HL-60 (cell line): ENCODE measurements around the gene EPB41L4B.

Experiments
- DNase-seq, 2 experiments: peaks; one replicate each; pipeline ENCODE4 v3.0.0-alpha.2; 2010 to 2020; ENCODE audit warnings: low read depth in 1 of 2, low spot score in 1 of 2
- H3K27ac ChIP-seq: fragments of 250-450 bp; sonication (Bioruptor Pico); replicated peaks from 2 replicates; pipeline ENCODE4 v1.5.1; 2020; ENCODE audit warnings: mild to moderate bottlenecking, moderate library complexity
- H3K27me3 ChIP-seq: fragments of 250-450 bp; sonication (Bioruptor Pico); 2 replicates; pipeline ENCODE4 v1.5.1; 2021; ENCODE audit warnings: mild to moderate bottlenecking, moderate library complexity; ENCODE audit not compliant: insufficient read depth, poor library complexity, severe bottlenecking
- H3K4me3 ChIP-seq: replicated peaks from 2 replicates; pipeline ENCODE4 v1.5.1; 2011; ENCODE audit warnings: mild to moderate bottlenecking, control low read depth, low read length; ENCODE audit not compliant: insufficient read depth
- GABPA ChIP-seq: IDR thresholded peaks from 2 replicates; pipeline ENCODE4 v1.6.1; 2012; ENCODE audit warnings: low read depth
- POLR2AphosphoS5 ChIP-seq: IDR thresholded peaks from 2 replicates; pipeline ENCODE4 v1.6.1; 2012; ENCODE audit warnings: low read depth
- SPI1 ChIP-seq: IDR thresholded peaks from 2 replicates; pipeline ENCODE4 v1.6.1; 2012; ENCODE audit warnings: low read depth, mild to moderate bottlenecking, borderline replicate concordance
- TF ChIP-seq, protein P1 (sequence below): IDR thresholded peaks from one replicate; pipeline ENCODE4 v1.5.1; 2011; ENCODE audit warnings: low read length, control low read depth, inconsistent platforms; ENCODE audit not compliant: insufficient read depth
- TF ChIP-seq, protein P2 (sequence below): IDR thresholded peaks from 2 replicates; pipeline ENCODE4 v1.6.1; 2012; ENCODE audit warnings: low read depth; ENCODE audit not compliant: insufficient replicate concordance

Gene EPB41L4B

DNA sequence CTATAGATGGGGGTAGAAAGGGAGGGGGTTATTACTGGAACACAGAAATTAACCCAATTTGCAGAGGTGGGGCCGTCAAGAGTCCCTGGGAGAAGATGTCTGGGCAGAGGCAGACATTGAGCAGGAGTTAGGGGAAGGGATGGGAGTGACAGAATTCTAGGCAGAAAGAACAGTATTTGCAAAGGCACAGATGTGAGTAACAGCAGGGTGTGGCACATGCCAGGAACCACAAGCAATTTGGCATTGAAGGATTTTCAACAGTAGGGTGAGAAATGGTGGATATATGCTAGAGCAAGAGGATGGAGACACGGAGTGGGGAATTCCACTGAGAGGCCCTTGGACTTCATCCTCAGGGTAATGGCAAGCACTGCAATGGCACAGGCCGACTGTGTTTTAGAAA is 82.2 kb downstream of the EPB41L4B start:
- H3K4me3 ChIP-seq, result no peak overlapping the region
- H3K27ac ChIP-seq, result no peak overlapping the region
- no peak for DNase-seq
- no peak for TF ChIP-seq POLR2AphosphoS5
- TF ChIP-seq, protein P1, sequence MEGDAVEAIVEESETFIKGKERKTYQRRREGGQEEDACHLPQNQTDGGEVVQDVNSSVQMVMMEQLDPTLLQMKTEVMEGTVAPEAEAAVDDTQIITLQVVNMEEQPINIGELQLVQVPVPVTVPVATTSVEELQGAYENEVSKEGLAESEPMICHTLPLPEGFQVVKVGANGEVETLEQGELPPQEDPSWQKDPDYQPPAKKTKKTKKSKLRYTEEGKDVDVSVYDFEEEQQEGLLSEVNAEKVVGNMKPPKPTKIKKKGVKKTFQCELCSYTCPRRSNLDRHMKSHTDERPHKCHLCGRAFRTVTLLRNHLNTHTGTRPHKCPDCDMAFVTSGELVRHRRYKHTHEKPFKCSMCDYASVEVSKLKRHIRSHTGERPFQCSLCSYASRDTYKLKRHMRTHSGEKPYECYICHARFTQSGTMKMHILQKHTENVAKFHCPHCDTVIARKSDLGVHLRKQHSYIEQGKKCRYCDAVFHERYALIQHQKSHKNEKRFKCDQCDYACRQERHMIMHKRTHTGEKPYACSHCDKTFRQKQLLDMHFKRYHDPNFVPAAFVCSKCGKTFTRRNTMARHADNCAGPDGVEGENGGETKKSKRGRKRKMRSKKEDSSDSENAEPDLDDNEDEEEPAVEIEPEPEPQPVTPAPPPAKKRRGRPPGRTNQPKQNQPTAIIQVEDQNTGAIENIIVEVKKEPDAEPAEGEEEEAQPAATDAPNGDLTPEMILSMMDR, result no peak
- TF ChIP-seq GABPA, result no peak
- TF ChIP-seq SPI1, result no peak
- TF ChIP-seq, protein P2, sequence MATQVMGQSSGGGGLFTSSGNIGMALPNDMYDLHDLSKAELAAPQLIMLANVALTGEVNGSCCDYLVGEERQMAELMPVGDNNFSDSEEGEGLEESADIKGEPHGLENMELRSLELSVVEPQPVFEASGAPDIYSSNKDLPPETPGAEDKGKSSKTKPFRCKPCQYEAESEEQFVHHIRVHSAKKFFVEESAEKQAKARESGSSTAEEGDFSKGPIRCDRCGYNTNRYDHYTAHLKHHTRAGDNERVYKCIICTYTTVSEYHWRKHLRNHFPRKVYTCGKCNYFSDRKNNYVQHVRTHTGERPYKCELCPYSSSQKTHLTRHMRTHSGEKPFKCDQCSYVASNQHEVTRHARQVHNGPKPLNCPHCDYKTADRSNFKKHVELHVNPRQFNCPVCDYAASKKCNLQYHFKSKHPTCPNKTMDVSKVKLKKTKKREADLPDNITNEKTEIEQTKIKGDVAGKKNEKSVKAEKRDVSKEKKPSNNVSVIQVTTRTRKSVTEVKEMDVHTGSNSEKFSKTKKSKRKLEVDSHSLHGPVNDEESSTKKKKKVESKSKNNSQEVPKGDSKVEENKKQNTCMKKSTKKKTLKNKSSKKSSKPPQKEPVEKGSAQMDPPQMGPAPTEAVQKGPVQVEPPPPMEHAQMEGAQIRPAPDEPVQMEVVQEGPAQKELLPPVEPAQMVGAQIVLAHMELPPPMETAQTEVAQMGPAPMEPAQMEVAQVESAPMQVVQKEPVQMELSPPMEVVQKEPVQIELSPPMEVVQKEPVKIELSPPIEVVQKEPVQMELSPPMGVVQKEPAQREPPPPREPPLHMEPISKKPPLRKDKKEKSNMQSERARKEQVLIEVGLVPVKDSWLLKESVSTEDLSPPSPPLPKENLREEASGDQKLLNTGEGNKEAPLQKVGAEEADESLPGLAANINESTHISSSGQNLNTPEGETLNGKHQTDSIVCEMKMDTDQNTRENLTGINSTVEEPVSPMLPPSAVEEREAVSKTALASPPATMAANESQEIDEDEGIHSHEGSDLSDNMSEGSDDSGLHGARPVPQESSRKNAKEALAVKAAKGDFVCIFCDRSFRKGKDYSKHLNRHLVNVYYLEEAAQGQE, result no peak
- peaks cover 4% of the 10 kb centered on the region for H3K27me3 ChIP-seq

DNA sequence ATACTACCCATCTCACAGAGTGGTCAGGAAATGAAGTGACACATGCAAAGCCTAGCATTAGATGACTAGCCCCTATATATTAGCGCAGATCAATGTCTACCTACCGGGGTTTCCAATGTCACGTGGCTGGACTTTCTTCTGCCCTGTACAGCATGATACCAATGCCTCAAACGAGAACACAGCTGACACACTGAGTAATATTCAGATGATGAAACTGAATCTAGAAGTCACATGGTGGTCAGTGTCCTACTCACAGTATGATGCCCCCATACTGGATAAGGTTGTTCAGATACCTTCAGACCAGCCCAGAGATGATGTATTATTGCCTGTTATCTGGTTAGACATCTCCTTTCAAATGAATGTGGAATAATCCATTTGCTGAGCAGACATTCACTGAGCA is 82.7 kb downstream of the EPB41L4B start:
- H3K27me3 ChIP-seq, result peaks cover 4% of the 10 kb centered on the region
- no peak for TF ChIP-seq SPI1
- no peak for TF ChIP-seq POLR2AphosphoS5
- TF ChIP-seq, protein P1, result no peak
- TF ChIP-seq, protein P2, result no peak
- DNase-seq, result no peak
- H3K4me3 ChIP-seq, result no peak overlapping the region
- no peak overlapping the region for H3K27ac ChIP-seq

DNA sequence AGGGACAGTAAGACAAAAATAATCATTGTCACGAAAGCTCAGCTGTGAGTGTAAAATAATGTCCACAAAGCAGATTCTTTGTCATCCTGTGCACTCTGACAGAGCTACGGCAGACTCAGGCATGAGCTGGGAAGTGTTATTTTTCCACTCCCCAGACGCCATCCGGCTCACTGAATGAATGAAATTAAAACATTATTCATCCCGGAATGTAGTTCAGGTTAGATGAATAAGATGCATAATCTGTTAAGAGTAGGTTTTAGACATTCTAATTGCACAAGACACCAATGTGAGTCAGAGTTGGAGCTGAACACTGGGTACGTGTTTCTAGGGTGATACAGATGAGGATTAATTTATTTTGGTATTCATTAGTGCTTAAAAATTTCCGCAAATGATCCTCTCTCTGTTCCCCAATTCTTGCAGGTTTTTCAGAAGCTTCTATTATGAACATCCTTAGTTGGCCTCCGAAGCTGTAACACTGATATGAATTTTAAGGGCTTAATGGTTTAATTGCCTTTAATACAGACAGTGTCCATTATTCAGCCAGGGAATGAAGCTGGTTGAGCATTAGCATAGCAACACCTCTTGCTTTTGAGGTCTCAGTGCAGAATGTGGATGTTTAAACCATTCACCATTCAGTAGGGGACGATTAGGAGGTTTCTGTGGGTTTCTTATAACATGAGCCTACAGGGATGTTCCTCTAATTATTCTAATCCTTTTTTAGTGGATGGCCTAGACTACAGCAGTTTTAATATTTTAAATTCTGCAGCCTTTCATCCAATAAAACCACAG is 88.2 kb downstream of the EPB41L4B start:
- no peak for DNase-seq

DNA sequence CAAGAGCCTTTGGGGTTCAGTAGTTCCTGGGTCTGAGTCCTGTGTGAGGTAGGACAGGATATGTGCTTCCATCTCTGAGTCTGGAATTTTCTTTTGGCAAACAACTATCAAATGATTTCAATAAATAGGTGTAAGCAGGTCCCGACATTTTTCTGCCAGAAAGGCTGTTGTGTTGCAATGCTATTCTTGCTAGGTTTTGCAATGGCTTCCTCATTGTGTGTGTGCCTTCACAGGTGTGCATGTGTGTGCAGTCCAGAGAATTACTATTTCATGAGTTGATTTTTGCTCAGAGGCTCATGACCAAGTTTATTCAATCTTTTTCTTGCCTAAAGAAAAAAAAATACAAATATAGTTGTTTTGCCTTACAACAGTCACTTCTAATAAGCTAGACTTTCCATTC is 89.3 kb downstream of the EPB41L4B start:
- DNase-seq, result no peak
- TF ChIP-seq, protein P2, result no peak
- TF ChIP-seq, protein P1, result no peak
- TF ChIP-seq POLR2AphosphoS5, result no peak
- no peak for TF ChIP-seq SPI1
- TF ChIP-seq GABPA, result no peak
- Histone ChIP-seq H3K27me3 (peaks cover 5% of the 10 kb centered on the region), H3K4me3 (no peak overlapping the region), H3K27ac (no peak overlapping the region)

More for the DNA sequence above, 88.2 kb downstream of the EPB41L4B start:
- H3K4me3 ChIP-seq, result no peak overlapping the region
- H3K27ac ChIP-seq, result no peak overlapping the region
- peaks cover 9% of the 10 kb centered on the region for H3K27me3 ChIP-seq
- no peak for TF ChIP-seq SPI1
